ENCODE results near the gene OCA2. TPM values are rescaled to one million over a fixed set of nuclear protein-coding genes. Genes with fewer than 3 reads are reported as not detected.

Gene OCA2
- total RNA-seq, 2 experiments from 2014 or later = not detected

- Histone ChIP-seq H3K4me3 (ENCODE audit: low read depth, low read length, poor library complexity, severe bottlenecking) (no peak overlapping the region), H3K36me3 (ENCODE audit: insufficient read depth, low read length) (no peaks in the 10 kb centered on the region), H4K20me1 (ENCODE audit: insufficient read depth, low read length) (no peaks in the 10 kb centered on the region), H3K9me2 (ENCODE audit: insufficient read depth, low read length) (no peaks in the 10 kb centered on the region), H3K4me1 (ENCODE audit: insufficient read depth, low read length, poor library complexity, severe bottlenecking) (no peaks in the 10 kb centered on the region), H3K4me2 (ENCODE audit: low read length) (no peak overlapping the region), H3K79me2 (ENCODE audit: insufficient read depth, low read depth, low read length) (no peaks in the 10 kb centered on the region), H2AFZ (ENCODE audit: low read length) (no peak overlapping the region), H3K9me3 (ENCODE audit: low read length) (no peaks in the 10 kb centered on the region), H3K27ac (ENCODE audit: low read depth, low read length, poor library complexity, severe bottlenecking) (no peak overlapping the region)
- TF ChIP-seq CTCF (conservative IDR thresholded peaks at IDR 0.05; ENCODE audit: low read length) = no peak
- TF ChIP-seq EZH2phosphoT487 (IDR thresholded peaks at IDR 0.05; ENCODE audit: borderline replicate concordance, low read depth, low read length) = no peak
- BruUV-seq (replicated peaks) = no TSS peak
- no peak for DNase-seq (ENCODE audit: low spot score)
- ChIA-PET POLR2A (interaction anchor here (1.3 kb wide), 1 partner anchor 28 kb away, joined by 3 read pairs; no protein-coding TSS in a partner anchor), CTCF (ENCODE audit: unreplicated experiment) (no interaction called here)
- intact Hi-C loops (cut with micrococcal nuclease; ENCODE audit: unreplicated experiment) = no loop called here
These were observed 253.4 kb downstream of the OCA2 start for GRCh38 chr15:27845535-27846369.

- CTCF ChIA-PET (ENCODE audit: unreplicated experiment) = no interaction called here
- H3K36me3 ChIP-seq (ENCODE audit: insufficient read depth, low read length) = no peaks in the 10 kb centered on the region
- no TSS peak for BruUV-seq (replicated peaks)
- H3K4me1 ChIP-seq (ENCODE audit: insufficient read depth, low read length, poor library complexity, severe bottlenecking) = no peaks in the 10 kb centered on the region
- H3K4me3 ChIP-seq (ENCODE audit: low read depth, low read length, poor library complexity, severe bottlenecking) = no peak overlapping the region
- H4K20me1 ChIP-seq (ENCODE audit: insufficient read depth, low read length) = no peaks in the 10 kb centered on the region
- H3K9me3 ChIP-seq (ENCODE audit: low read length) = no peaks in the 10 kb centered on the region
- POLR2A ChIA-PET = interaction anchor here (1.3 kb wide), 1 partner anchor 27 kb away, joined by 3 read pairs; no protein-coding TSS in a partner anchor
- intact Hi-C loops (cut with micrococcal nuclease; ENCODE audit: unreplicated experiment) = no loop called here
- no peak for DNase-seq (ENCODE audit: low spot score)
- no peaks in the 10 kb centered on the region for H3K79me2 ChIP-seq (ENCODE audit: insufficient read depth, low read depth, low read length)
- TF ChIP-seq CTCF (conservative IDR thresholded peaks at IDR 0.05; ENCODE audit: low read length) = no peak
- TF ChIP-seq EZH2phosphoT487 (IDR thresholded peaks at IDR 0.05; ENCODE audit: borderline replicate concordance, low read depth, low read length) = no peak
- H3K4me2 ChIP-seq (ENCODE audit: low read length) = no peak overlapping the region
- H2AFZ ChIP-seq (ENCODE audit: low read length) = no peak overlapping the region
- H3K9me2 ChIP-seq (ENCODE audit: insufficient read depth, low read length) = no peaks in the 10 kb centered on the region
- no peak overlapping the region for H3K27ac ChIP-seq (ENCODE audit: low read depth, low read length, poor library complexity, severe bottlenecking)
These were observed 255.0 kb downstream of the OCA2 start for GRCh38 chr15:27844018-27844666.

DNA sequence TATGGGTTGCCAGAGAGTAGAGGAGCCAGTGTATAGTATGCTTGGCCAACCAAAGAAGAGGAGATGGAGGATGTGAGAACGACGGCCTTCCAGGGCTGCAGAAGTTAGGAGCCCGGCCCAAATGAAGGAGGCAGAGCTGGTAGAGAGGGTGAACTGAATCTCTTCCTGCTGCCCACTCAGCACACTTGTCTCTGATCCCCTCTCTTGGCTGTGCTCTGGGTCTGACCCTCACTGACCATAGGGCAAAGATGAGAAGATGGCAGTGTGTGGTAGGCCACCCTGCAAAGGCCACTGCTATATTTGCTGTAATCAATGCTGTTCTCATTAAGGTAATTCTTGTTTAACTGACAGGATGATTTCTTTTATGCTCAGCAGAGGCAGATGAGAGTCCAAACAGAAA lies 256.0 kb downstream of the OCA2 start:
- POLR2A ChIA-PET = no interaction called here
- Histone ChIP-seq H3K79me2 (ENCODE audit: insufficient read depth, low read depth, low read length) (no peaks in the 10 kb centered on the region), H3K36me3 (ENCODE audit: insufficient read depth, low read length) (no peaks in the 10 kb centered on the region), H4K20me1 (ENCODE audit: insufficient read depth, low read length) (no peaks in the 10 kb centered on the region), H3K9me3 (ENCODE audit: low read length) (no peaks in the 10 kb centered on the region), H2AFZ (ENCODE audit: low read length) (no peak overlapping the region), H3K9me2 (ENCODE audit: insufficient read depth, low read length) (no peaks in the 10 kb centered on the region), H3K4me1 (ENCODE audit: insufficient read depth, low read length, poor library complexity, severe bottlenecking) (no peaks in the 10 kb centered on the region), H3K27ac (ENCODE audit: low read depth, low read length, poor library complexity, severe bottlenecking) (no peak overlapping the region), H3K4me2 (ENCODE audit: low read length) (no peak overlapping the region), H3K4me3 (ENCODE audit: low read depth, low read length, poor library complexity, severe bottlenecking) (no peak overlapping the region)
- intact Hi-C loops (cut with micrococcal nuclease; ENCODE audit: unreplicated experiment) = no loop called here
- TF ChIP-seq EZH2phosphoT487 (IDR thresholded peaks at IDR 0.05; ENCODE audit: borderline replicate concordance, low read depth, low read length) (no peak), CTCF (conservative IDR thresholded peaks at IDR 0.05; ENCODE audit: low read length) (no peak)
- CTCF ChIA-PET (ENCODE audit: unreplicated experiment) = no interaction called here
- BruUV-seq (replicated peaks) = no TSS peak
- no peak for DNase-seq (ENCODE audit: low spot score)
